HG03457 (cell line): Measurements from ENCODE around the gene CENPM.

Experiments
- ATAC-seq: cut with Tn5 transposase; IDR thresholded peaks from one replicate; pipeline ENCODE4 v1.9.1; 2021; ENCODE audit warnings: moderate number of reproducible peaks; ENCODE audit not compliant: unreplicated experiment

Gene CENPM, protein sequence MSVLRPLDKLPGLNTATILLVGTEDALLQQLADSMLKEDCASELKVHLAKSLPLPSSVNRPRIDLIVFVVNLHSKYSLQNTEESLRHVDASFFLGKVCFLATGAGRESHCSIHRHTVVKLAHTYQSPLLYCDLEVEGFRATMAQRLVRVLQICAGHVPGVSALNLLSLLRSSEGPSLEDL

DNA sequence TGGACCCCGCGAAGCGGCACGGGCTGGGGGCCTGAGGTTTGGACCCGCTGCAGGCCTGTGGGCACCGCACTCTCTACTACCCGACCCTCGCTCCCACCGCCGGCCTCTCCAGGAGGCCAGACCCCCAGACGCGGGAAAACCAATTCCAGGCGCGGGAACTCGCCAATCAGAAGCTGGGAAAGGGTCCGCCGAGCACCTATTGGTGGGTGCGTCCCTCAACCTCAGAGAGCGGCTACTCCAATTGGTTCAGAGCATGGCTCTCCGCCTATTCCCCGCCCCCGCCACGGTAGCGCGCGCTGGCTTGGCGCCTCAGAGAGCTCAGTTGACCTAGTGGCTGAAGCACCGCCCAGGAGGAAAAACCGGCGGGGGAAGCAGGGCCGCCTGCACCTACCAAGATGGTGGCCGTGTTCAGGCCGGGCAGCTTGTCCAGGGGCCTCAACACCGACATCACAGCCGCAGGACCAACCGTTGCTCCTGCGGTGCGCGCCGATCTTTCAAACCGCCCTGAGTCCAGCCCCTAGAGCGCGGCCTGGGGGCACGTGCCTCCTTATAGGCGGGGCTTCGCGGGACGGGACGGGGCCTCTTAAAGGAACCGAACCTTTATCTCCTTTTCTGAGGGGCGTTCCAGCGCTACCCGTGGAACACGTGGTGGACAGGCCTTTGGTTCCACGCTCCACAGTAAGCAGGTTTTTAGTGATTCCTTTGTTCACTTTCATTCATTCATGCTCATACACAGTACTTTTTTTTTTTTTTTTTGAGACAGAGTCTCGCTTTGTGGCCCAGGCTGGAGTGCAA, at the start of gene CENPM:
TSS of gene CENPM (minus strand) at position 524 of the 795 bp plus-strand sequence. CDS start at position 448, 76 bp downstream.
- ATAC-seq, result peak; percentile 57

DNA sequence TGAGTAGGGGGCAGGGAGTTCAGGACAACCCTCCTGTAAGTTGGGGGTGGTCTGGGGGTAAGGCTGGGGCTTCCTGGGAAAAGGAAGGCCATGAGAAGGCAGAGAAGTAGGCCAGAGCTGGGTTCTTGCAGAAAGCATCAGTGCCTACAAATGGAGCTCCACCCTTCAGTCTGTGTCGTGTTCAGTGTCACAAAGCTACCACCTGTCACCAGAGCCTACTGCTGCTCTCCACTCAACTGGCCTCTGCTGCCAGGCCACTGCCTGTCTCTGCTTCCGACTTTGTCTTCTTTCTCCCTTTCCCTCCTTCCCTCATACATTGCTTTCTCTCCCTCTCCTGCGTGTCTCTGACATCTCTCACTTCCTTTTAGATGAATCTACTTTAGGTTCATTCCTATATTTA, 48.3 kb upstream of the CENPM start:
- ATAC-seq, result no peak

DNA sequence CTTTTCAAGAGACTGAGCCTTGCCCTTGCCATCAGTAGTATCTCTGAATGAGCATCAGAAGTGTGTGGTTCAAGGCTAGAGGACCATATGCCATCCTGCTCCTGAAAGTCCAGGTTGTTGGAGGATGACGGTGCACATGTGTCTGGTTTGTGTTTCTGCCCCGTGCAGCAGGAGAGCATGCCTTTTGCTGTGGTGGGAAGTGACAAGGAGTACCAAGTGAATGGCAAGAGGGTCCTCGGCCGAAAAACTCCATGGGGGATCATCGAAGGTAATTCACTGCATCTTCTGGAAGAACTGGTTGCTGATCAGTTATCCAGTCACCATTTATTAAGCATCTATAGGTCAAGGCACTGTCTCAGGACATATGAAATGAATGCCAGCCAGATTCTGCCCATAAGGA, 45.5 kb upstream of the CENPM start:
- no peak for ATAC-seq

DNA sequence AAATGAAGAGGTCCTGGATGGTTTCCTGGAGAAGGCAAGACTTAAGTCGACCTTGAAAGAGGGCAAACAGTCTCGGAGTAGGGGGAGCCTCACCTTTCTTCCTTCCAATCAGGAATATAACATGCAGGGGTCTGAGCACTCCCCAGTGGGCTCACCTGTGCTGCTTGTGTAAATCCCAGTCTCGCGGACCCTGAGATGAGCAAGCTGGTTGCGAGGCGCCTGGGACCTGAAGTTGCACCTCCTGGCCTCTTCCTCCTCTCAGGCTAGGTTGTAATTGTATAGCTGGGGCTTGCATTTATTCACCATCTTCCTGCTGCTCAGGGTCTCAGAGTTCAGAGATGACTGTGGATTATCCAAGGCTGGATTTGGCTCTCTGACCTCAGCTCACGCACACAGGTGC, 44.2 kb upstream of the CENPM start:
- ATAC-seq, result no peak

DNA sequence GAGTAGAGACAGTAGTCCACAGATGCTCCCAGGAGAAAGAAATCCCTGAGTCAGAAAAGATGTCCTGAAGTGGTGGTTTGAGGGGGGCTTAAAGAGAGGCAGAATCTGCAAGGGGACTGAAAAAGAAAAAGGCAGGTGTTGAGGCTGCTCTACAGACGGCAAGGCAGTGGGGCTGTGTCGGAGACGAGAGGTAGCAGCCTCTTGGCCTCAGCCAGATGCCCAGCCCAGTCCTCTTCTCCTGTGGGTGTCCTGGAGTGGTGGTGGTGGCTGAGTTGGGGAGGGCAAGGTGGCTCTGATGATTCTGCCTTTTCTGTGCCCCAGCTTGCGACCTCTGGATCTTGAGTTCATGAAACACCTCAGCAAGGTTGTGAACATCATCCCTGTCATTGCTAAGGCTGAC, 42.3 kb upstream of the CENPM start:
- ATAC-seq, result no peak

DNA sequence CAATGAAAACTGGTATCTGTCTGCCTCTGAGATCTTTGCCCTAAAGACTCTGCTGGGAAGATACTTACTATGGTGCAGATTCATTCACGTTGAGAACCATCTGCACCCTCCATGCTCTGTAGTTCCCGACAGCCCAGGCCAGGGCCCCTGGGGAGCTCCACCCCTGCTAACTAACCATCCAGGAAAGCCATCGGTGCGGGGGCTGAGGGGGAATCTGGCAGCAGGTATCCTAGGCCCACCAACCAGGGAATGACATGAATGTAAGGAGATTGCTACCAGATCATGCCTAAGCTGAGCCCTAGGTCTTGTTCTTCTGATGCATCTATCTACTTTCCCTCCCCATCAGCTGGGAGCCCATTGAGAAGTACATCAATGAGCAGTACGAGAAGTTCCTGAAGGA, 40.3 kb upstream of the CENPM start:
- ATAC-seq, result no peak

DNA sequence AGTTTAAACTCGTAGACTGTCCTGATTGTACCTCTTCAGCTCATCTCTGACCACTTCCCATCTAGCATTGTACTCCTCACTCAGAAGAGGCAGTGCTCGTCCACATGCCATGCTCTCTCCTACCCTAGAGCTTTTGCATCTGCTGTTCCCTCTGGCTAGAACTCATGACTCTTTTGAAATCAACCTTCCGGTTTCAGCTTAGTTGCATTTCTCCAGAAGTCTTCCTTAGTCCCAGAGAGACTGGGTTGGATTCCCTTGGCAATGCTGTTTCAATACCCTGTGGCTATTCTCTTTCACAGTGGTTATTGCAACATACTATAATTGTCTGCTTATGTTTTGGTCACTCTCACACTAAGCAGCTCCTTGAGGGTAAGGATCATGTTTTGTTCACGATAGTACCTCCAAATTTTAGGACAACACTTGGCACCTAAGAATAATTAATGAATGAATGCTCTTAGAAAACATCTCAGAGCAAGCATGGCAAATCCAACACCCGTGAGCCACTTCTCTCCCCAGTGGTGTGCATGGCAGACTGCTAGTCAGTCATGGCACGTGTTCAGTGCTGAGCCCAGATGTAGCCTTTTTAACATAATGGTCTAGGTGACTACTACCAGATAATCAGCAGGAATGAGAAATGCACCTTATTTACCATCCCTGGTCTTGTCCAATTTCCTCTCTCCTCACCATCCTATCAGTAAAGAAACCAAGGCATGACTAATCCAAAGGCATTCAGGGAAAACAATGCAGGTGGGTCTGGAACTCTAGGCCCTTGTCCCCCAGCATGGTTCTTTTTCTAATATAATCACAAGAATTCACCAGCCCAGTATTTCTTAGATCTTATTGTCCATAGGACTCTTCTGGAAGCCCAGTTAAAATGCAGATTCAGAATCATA, 36.8 kb upstream of the CENPM start:
- no peak for ATAC-seq

DNA sequence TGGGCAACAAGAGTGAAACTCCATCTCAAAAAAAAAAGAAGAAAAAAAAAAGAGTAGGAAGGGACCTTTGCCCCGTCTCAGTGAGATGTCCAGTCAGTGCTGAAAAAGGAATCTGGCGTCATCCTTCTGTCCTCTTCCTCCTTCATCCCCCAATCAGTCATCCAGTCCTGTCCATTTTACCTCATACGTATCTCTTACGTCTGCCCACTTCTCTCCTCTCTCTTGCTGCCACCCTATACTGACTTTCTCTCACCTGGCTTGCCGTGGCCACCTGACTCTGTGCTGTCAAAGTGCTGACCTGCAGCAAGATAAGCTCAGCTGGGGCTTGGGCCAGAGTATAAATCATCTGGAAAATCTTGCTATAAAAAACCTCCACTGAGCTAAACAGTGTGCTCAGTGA, 35.9 kb upstream of the CENPM start:
- ATAC-seq, result no peak

DNA sequence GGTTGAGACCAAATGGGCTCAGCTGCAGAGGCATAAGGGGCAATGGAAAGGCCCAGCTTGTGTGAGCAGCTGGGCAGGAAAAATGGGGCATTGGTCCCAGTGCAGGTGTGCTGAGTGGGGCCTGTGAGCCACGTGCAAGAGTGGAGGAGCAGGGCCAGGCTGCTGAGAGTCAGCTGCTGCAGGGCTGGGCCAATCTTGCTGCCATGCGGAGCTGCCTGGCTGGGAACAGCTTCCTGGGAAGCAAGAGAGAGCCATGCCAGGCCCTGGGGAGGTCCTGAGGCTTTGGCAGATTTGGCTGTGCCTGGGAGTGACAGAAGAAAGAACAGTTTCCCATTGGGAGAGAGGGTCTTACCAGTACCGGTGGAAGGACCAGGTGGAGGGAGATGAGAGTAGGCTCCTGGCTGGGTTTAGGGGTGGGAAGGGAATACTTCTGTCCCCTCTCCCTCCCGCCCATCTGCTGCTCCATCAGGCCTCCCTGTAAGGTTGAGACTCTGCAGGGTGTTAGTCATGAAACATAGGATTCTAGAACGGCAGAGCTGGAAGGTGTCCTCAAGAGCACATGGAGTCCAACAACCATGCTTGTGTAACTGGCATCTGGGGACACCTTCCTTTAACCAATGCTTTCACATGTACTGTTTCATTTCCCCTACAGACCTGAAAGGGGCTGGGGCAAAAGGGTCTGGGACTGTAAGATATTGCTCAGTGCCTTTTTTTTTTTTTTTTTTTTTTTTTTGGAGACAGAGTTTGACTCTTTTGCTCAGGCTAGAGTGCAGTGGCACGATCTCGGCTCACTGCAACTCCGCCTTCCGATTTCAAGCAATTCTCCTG, 32.7 kb upstream of the CENPM start:
- no peak for ATAC-seq

DNA sequence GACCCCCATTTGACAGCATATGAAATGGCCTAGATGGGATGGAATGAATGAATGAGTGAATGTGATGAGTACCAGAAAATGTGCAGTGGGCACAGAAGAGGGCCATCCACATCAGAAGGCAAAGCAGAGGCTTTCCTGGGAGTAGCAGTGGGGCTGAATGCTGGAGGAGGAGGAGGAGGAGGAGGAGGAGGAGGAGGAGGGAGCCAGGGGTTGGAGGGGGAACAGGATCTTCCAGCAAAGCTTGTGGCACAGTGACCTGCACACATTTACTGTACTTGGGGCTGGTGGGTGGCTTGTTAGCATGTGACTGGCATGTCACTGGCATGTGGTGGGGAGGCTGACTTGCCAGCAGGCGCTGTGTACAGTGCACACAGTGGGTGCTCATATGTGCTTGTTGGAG, 31.8 kb upstream of the CENPM start:
- no peak for ATAC-seq

DNA sequence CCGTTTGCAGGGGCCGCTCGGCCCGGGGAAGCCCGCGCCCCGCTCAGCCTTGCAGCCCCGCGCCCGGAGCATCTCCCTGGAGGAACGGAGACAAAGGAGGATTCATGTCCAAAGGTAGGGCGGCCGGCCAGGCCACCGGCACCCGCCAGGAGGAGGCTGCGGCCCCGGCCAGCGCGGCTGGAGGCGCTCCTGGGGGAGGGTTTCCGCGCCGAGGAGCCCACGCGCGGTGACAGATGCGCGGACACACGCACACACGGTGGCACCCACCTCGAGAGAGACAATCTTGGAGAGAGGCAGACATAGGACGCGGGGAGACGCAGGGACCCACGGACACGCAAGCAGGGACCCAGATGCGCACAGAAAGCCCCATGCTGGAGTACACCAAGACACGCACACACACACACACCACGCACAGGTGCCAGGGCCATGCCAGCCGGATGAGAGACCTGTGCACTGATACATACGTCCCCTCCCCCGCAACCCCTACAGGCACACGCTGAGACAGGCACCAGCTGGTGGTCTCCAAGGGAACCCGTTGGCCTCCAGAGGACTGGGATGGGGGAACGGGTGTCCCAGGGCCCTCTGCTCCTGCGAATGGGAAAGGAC, 30.1 kb upstream of the CENPM start:
- ATAC-seq, result no peak

DNA sequence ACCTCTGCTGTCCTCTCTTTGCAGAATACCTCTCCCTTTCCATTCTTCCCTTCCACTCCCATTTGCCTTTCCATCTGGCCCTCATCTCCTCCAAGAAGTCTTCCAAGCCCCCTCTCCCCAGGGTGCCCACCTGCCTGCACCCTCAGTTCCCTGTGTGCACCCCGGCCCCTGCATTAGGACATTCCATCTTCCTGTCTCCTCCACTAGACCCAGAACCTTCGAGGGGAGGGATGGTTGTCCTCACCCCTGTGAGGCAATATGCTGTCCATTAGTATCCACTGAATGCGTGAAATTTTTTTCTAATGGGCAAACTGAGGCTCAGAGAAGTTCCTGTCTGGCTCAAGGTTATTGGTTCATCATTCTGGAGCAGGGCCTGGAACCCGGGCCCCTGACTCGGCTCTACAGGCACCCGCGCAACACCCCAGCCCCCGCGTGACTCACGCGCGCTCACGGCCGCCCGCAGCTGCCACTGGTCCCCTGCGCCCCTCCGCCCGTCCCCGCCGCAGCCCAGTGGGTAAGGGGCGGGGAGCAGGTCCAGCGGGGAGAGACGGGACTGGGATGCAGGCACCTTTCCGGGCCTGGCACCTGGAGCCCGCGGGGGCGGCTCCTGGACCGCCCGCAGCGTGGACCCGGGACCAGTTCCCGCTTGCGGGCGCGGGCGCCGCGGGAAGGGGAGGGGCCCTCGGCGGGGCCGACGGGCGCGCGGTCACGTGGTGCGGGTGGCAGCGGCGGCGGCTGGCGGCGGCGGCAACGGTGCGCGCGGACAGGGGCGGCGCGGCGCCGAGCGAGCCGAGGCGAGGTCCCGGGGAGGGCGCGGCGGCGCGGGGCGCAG, 29.3 kb upstream of the CENPM start:
- no peak for ATAC-seq

DNA sequence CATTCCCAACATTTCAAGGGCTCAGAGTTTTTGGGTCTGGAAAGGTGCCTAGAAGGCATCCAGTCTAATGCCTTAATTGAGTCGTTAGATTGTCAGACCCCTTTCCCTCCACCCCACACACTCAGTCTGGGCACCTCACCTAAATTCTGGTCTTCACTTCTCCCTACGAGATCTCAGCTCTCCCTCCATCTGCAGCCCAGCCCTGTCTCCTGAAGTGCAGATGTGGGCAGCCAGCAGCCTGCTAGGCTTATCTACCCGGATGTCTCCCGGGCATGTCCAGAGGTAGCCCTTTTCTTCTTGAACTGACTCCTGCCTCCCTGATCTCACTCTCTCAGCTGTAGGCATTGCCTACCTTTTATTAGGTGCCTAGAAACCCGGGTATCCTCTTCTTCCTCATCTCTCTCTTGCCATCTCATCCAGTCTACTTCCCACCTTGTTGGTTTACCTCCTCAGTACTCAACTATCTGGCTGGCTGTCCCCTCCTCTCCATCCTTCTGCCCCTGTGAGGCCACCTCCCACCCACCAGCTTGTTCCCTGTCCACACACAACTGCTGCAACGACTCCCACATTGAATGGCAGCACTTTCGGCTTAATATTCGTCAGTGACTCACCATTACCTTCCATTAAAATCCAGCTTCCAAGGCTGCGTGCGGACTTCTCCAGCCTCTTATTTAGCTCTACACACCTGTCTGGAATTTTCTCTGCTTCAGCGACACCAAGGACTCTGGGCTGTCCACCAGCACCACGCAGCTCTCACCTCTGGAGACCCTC, 28.5 kb upstream of the CENPM start:
- no peak for ATAC-seq

DNA sequence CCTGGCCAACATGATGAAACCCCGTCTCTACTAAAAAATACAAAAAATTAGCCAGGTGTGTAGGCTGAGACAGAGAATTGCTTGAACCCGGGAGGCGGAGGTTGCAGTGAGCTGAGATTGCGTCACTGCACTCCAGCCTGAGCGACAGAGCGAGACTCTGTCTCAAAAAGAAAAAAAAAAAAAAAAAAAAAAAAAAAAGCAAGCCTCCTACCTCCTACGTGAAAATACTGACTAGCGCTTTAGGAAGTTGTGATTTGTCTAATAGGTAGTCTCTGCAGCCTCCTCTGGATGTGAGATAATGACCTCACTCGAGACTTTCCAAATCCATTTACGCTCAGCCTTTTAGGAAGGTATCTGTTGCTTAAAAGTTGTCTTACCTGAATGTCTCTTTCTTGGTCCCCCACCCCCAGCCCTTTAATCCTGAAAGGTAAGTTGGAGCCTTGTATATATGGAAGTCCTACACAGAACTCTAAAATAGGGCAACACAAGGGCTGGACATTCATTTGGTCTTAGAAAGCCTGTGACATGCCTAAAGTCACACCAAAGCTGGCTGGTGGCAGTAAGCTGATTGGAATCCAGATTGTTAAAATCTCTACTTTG, 27.8 kb upstream of the CENPM start:
- ATAC-seq, result no peak

DNA sequence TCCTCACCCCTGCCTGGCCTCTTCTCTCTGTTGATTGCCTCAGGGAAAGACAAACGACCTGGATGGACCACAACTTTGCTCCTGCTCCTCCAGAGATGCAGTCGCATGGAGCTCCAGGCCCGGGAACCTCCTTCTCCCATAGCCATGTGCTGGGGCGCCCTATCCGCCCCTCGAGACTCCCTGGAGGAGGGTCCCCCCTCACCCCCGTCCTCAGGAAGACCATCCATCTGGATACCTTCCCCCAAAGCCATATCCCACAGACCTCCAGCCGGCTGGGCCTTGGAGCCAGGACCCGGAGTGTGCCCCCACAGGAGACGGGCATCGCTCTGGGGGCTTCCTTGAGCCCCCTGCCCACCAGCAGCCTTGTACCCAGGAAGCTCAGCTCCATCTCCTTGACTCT, 24.5 kb upstream of the CENPM start:
- ATAC-seq, result no peak

DNA sequence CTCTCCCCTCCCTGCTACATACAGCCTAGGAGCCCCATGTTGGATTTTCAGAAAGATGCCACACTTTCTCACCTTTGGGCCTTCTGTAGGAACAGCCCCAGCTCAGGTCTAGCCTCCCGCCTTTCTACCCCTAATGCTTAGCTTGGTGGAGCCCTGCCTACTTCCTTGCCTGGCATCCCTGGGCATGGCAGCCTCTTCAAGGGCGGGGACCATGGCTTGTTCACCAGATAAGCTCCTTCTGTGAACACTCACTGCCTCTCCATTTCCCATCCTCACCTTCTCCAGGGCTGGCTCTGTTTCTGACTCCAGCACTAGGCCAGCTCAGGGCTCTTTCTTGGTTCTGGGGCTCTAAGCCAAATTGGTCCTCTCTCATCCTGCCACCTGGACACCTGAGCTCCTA, 23.6 kb upstream of the CENPM start:
- ATAC-seq, result no peak

DNA sequence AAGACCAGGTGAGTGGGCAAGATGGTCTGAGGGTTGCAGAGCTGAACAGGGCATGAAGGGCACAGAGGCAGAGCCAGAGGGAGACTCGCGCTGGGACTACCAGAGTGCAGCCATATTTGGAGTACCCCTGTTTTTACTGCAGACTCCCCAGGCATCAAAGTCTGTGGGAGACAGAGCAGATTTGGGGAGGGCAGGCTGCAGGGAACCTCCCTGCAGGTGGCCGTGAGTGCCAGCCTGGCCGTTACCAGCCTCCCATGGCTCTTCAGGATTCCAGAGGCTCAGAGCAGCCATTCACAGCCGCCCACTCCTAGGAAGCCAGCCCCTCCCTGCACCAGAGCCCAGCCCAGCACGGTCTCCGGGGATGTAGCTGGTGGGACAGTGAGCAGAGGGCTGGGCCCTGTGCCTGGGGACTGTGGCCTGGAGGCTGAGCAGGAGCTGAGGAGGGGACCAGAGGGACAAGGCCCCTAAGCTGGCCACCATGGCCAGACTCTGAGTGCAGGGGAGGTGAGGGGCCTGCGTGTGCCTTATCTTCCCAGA, 22.2 kb upstream of the CENPM start, which contains the start of gene SEPTIN3:
TSS of gene SEPTIN3 (plus strand) at position 334 of the 537 bp plus-strand sequence. CDS start 2,050 bp downstream, outside the sequence.
- no peak for ATAC-seq

DNA sequence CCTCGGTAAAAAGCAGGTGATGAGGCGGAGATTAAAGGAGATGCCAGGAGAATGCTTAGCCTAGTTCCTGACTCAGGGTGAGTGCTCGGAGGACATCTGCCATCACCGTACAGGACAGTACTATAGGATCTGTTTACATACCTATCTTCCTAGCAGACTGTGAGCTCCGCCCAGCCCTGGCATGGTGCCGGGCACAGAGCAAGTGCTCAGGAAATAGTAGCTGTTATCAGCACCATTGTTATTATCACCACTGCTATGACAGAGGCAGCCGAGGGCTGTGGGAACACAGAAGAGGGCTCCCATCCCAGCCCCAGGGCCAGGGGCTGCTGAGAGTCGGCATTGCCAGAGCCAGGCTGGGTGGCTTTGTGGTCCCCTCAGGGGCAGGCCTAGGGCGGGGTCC, 21.6 kb upstream of the CENPM start:
- no peak for ATAC-seq
